Esophagus mucosa (tissue), 1 donor: ENCODE data around the gene KRT7. TPM values are rescaled to one million over a fixed set of nuclear protein-coding genes. Genes with fewer than 3 reads are reported as not detected.
"Not testable (repeated sequence)": the region's sequence is repeated elsewhere in the genome, so short reads cannot be mapped to it uniquely, and the experiment has no call there.

Source experiments
- ATAC-seq: fragments of 200-7000 bp; cut with Tn5 transposase; one replicate; pipeline ENCODE4 v1.9.1; 2020
- total RNA-seq: library from RNA; stranded (reverse); gene quantifications from one replicate; pipeline ENCODE4 v1.2.4, GENCODE V29; 2023
- donor health status: DM: yes; HTN: yes; CAD: no.

KRT7 gene
- total RNA-seq, 1 donor from 2014 or later = 113 TPM

GRCh38 chr12:52280319-52280795, 47.3 kb downstream of the KRT7 start:
- peak; percentile 93 for ATAC-seq

GRCh38 chr12:52280796-52281560, 47.9 kb downstream of the KRT7 start:
- ATAC-seq = peak; percentile 53

- ATAC-seq = no peak
Measured at GRCh38 chr12:52284562-52285171, 51.6 kb downstream of the KRT7 start.

DNA sequence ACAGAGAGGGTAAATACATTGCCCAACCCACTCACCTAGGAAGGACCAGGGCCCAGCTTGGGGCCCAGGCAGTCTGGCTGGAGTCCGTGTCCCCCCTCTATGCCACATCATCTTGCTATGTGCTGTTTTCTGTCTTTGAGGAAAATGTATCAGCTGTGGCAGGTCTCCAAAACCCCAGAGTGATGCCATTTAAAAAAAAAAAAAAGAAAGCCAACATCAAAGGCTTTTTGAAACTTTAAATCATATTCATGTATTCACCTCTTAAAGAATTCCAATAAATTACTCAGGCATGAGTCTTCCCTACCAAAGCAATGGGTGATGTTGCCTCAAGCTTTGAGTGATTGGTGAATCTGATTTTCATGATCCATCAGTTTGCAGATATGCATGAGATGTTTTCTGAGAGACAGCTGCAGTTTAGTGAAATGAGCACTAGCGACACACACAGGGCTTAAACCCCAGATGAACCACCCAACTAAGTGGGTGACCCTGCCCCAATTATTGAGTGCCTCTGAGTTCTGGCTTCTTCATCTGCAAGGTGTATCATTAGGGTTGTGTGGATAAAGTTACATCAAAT, 52.2 kb downstream of the KRT7 start:
- no peak for ATAC-seq

DNA sequence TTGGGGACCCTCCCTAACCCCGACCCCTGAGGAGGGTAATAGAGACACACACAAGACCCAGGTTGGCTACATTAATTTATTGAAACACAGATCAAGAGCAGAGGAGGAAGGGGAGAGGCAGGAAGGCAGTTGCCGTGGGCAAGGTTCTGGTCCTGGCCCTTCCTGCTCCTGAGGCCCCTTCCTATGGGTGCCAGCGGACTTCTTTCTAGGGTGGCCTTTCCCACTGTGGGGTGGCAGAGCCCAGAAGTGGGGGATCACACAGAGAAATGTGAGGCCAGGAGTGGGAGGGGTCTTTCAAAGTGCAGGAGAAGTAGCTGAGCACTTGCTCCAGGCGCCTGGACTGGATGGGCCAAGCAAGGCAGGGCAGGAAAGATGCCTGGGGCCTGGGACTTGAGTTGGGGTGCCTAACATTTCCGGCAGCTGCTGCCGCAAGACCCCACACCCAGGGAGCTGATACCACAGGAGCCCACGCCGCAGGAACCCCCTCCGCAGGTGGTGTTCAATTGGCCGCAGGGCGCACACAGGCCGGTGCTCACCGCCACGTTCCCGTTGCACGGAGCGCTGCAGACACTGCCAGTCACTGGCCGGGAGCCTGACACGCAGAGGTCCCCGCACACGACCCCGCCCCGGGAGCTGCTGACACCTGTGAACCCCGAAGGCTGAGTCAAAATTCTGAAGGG, 52.9 kb downstream of the KRT7 start:
- ATAC-seq = no peak

DNA sequence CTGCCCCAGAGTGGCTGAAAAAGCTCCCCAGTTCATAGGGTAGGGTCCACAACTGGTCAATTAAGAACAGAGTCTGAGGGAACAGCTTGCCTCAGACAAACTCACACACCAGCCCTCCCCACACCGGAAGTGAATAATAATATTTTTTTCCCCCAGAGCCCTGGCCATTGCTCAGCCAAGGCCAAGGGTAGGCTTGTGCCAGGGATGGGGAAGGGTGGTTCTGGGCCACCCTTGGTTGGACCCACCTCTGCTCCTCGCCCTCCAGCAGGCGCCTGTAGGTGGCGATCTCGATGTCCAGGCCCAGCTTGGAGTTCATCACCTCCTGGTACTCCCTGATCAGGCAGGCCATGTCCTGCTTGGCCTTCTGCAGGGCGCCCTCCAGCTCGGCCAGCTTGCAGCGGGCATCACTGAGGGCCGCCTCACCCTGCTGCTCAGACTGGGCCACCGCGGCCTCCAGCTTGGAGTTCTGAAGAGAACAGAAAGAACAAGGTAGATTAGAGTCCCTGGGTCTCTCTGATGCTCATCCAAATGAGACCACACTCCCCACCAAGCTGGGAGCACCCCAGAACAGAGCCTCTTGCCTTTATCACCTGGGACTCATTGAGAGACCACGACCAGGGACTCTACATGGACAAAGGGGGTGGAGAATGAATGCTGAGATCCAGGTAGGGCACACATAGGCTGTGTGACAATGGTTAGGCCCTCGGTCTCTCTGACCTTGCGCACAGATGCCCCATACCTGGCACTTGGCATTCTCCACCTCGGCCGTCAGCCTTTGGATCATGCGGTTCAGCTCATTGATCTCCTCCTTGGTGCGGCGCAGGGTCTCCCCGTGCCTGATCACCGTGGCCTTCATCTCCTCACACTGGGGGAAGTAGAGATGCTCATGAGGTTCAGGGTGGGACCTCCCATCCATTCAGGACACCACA, 54.1 kb downstream of the KRT7 start:
- not testable (repeated sequence) for ATAC-seq

GRCh38 chr12:52287816-52288805, 55.1 kb downstream of the KRT7 start:
- ATAC-seq = not testable (repeated sequence)

- not testable (repeated sequence) for ATAC-seq
Measured at GRCh38 chr12:52290483-52291134, 57.6 kb downstream of the KRT7 start.

DNA sequence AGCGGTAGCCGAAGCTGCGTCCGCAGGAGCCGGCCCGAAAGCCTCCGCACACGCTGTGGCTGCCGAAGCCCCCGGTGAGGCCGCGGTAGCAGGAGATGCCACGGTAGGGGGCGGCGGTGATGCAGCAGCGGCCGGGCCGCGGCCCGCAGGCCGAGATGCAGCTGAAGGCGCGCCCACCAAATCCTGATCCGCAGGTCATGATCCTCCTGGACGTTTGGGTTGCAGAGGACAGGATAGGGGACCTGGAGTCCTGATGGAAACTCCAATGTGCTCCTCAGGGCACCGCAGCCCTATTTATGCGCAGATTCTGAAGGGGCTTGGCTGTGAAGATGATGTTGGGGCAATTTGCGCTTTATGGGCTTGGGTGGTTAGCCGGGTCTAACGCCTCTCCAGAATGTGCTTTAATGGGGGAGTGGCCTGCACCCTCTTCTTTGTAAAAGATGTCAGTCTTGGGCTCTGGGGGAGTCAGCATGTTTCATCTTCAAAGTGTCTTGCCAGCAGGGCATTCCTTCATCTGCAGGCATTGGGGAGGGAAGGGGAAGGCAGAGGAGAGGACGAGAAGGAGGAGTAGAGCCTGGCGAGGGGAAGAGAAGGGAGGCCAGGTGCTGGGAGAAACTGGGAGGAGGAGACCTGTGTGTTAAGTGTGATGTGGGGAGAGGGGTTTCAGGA, 58.4 kb downstream of the KRT7 start, which contains the start of gene KRT81:
Gene KRT81 (minus strand): TSS at position 268 of the 669 bp plus-strand sequence. CDS start 69 bp downstream, at position 199.
- ATAC-seq = no peak

DNA sequence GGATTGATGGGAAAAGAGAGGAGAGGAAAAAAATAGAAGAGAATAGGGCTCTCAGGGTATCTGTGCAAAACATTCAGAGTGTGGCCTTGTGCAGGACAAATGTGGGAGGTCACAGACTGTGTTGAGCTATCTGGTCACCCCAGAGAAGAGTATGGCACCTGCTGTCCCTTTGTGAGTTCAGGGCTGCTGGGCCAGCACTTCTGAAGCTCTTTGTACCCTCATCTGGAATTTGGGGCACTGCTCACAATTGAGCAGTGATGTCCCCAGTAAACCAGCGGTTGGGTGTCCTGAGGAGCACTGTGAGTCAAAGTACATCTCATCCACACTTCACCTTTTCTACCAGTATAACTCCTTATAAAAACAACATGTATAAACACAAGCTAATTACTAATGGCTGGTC, 60.9 kb downstream of the KRT7 start:
- no peak for ATAC-seq

- no peak for ATAC-seq
Measured at GRCh38 chr12:52294803-52295202, 61.8 kb downstream of the KRT7 start.

DNA sequence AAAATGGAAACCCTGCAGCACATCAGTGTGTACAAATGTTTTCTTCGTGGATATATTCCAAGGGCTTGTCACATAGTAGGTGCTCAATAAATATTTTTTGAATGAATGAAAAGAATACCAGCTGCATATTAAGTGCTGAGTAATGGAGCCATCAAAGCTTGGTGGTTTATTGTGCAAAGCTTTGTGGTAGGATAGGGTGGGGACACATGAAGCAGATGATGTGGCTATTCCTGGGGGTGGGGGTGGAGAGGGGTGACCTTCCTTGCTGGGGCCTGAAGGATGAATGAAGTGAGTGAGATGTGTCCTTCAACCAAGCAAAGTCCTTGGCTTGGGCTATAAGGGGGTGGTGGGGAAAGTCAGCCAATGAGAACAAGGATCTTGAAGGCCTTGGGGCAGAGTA, 62.6 kb downstream of the KRT7 start:
- no peak for ATAC-seq

- ATAC-seq = no peak
Measured at GRCh38 chr12:52296572-52297215, 63.7 kb downstream of the KRT7 start.

Other genes starting within 250 kb of the KRT7 start
- 3.9 TPM for gene TAMALIN, start 226.3 kb upstream of the KRT7 start, total RNA-seq
- gene NR4A1, start 181.8 kb upstream of the KRT7 start, total RNA-seq = 2.0 TPM
- gene ATG101, start 163.3 kb upstream of the KRT7 start, total RNA-seq = 35.2 TPM
- not detected for gene SMIM41, start 153.5 kb upstream of the KRT7 start, total RNA-seq
- gene KRT80, start 41.2 kb upstream of the KRT7 start, total RNA-seq = 17.9 TPM
- not detected for gene KRT86, start 41.4 kb downstream of the KRT7 start, total RNA-seq
- not detected for gene KRT81, start 58.3 kb downstream of the KRT7 start, total RNA-seq
- gene KRT83, start 88.2 kb downstream of the KRT7 start, total RNA-seq = not detected
- gene KRT85, start 134.2 kb downstream of the KRT7 start, total RNA-seq = not detected
- not detected for gene KRT84, start 152.4 kb downstream of the KRT7 start, total RNA-seq
- gene KRT82, start 173.1 kb downstream of the KRT7 start, total RNA-seq = not detected
- gene KRT75, start 201.1 kb downstream of the KRT7 start, total RNA-seq = 0.84 TPM
- 2,496 TPM for gene KRT6B, start 218.9 kb downstream of the KRT7 start, total RNA-seq
- 2,886 TPM for gene KRT6C, start 240.6 kb downstream of the KRT7 start, total RNA-seq